SHP77 (cell line): ENCODE results near the gene ACD.
A peak's percentile ranks its signal among the peaks of the same experiment; 100 is the strongest.
"Not testable (repeated sequence)": the region's sequence is repeated elsewhere in the genome, so short reads cannot be mapped to it uniquely, and the experiment has no call there.

ENCODE experiments used
- DNase-seq, 2 experiments: peaks; one replicate each; lab custom pipeline; 2025; lab: John Stamatoyannopoulos, UW

ACD gene

GRCh38 chr16:67659675-67660563, at the start of gene ACD:
TSS of gene ACD (minus strand) at chr16:67660260. CDS start at chr16:67660220, 40 bp downstream.
- peak; percentile 82 to 89 for DNase-seq

- DNase-seq, result no peak
These were observed 49.0 kb upstream of the ACD start for GRCh38 chr16:67709050-67709449.

GRCh38 chr16:67708368-67708771, 48.3 kb upstream of the ACD start:
- DNase-seq, result no peak

- no peak for DNase-seq
These were observed 47.7 kb upstream of the ACD start for GRCh38 chr16:67707790-67708189.

GRCh38 chr16:67707210-67707609, 47.1 kb upstream of the ACD start:
- DNase-seq, result no peak

GRCh38 chr16:67704110-67704509, 44.0 kb upstream of the ACD start:
- DNase-seq, result no peak

- DNase-seq, result no peak
These were observed 43.6 kb upstream of the ACD start for GRCh38 chr16:67703626-67704025.

GRCh38 chr16:67702130-67702529, 42.1 kb upstream of the ACD start:
- DNase-seq, result no peak

GRCh38 chr16:67701420-67701819, 41.4 kb upstream of the ACD start:
- DNase-seq, result no peak

GRCh38 chr16:67699265-67699664, 39.2 kb upstream of the ACD start:
- DNase-seq, result no peak

- DNase-seq, result no peak
These were observed 37.5 kb upstream of the ACD start for GRCh38 chr16:67697422-67698185.

GRCh38 chr16:67694611-67695010, 34.6 kb upstream of the ACD start:
- no peak for DNase-seq

GRCh38 chr16:67693517-67694285, 33.6 kb upstream of the ACD start:
- DNase-seq, result not testable (repeated sequence)

- no peak for DNase-seq
These were observed 25.5 kb upstream of the ACD start for GRCh38 chr16:67685388-67686112.

- no peak for DNase-seq
These were observed 23.7 kb upstream of the ACD start for GRCh38 chr16:67683767-67684166.

GRCh38 chr16:67679935-67680897, 20.2 kb upstream of the ACD start:
- DNase-seq, result no peak

- DNase-seq, result no peak
These were observed 18.4 kb upstream of the ACD start for GRCh38 chr16:67678354-67679023.

- DNase-seq, result no peak
These were observed 17.7 kb upstream of the ACD start for GRCh38 chr16:67677712-67678111.

GRCh38 chr16:67676939-67677338, 16.9 kb upstream of the ACD start:
- DNase-seq, result no peak

- no peak for DNase-seq
These were observed 16.5 kb upstream of the ACD start for GRCh38 chr16:67676516-67676915.
